ENCODE data around the gene CDCA4. TPM values are rescaled to one million over a fixed set of nuclear protein-coding genes. Genes with fewer than 3 reads are reported as not detected.

CDCA4 gene
- total RNA-seq, 2 experiments from 2014 or later, result 59.4 to 63.5 TPM

GRCh38 chr14:104993808-104994591 is 26.9 kb downstream of the CDCA4 start:
- no peak for TF ChIP-seq CTCF (IDR thresholded peaks at IDR 0.05)
- ChIA-PET CTCF (interaction anchor here (0.9 to 1.2 kb wide), 3 partner anchors 8 to 64 kb away, joined by 3 read pairs; partner anchors contain the start of gene CLBA1), POLR2A (interaction anchor here (0.8 to 1.2 kb wide), 4 partner anchors 13 to 26 kb away, joined by 3 to 5 read pairs (median 4); partner anchors contain the start of gene CDCA4)
- Mint-ChIP-seq H3K36me3 (ENCODE audit: low read depth) (no peaks in the 10 kb centered on the region), H3K27ac (no peak overlapping the region), H3K27me3 (no peaks in the 10 kb centered on the region), H3K4me3 (no peak overlapping the region), H3K4me1 (ENCODE audit: low read depth) (no peaks in the 10 kb centered on the region), H3K9me3 (no peaks in the 10 kb centered on the region)
- intact Hi-C loops (cut with micrococcal nuclease), result no loop called here
- ATAC-seq (no peak), DNase-seq (no peak)

DNA sequence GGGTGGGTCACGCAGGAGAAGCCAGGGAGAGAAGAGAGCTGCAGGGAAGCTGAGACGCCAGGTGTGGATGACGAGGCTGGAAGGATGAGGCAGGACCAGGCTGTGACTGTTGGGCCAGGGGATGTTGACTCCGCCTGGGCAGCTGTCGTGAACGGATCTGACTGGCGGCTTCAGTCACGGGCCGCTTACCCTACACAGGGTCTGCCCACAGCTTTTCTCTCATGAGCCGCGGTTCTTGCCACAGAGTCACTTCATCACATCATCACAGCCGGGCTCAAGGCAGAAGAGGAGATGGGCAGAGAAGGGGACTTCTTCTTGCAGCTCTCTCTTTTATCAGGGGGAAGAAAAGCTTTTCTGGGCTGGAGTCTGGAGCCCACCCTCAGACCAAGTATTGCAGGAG is 27.6 kb downstream of the CDCA4 start:
- ChIA-PET POLR2A (interaction anchor here (0.8 to 1.2 kb wide), 3 partner anchors 9 to 25 kb away, joined by 3 to 4 read pairs (median 4); no protein-coding TSS in a partner anchor), CTCF (interaction anchor here (0.9 to 1.2 kb wide), 3 partner anchors 8 to 65 kb away, joined by 3 read pairs; partner anchors contain the start of gene CLBA1)
- Mint-ChIP-seq H3K36me3 (ENCODE audit: low read depth) (no peaks in the 10 kb centered on the region), H3K27ac (no peak overlapping the region), H3K27me3 (no peaks in the 10 kb centered on the region), H3K4me3 (no peak overlapping the region), H3K4me1 (ENCODE audit: low read depth) (no peaks in the 10 kb centered on the region), H3K9me3 (no peaks in the 10 kb centered on the region)
- DNase-seq, result no peak
- TF ChIP-seq CTCF (IDR thresholded peaks at IDR 0.05), result no peak
- no peak for ATAC-seq
- intact Hi-C loops (cut with micrococcal nuclease), result no loop called here

DNA sequence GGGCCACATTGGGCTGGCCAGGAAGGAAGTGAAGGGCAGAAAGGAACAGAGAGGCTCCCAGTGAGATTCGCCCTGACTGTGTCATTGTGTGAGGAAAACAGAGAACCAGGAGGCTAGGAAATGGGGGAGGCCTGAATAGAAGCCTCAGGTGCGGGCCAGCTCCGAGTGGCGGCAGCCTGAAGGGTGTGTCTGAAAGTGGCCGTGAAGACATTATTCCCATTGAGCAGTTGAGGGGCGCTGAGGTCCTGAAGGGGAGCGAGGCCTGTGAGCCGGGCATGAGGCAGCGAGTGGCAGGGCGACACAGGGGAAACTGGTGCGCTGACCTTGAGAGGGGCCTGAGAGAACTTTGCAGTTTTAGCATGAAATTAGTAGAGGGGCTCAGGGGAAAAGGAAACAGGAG is 28.4 kb downstream of the CDCA4 start:
- H3K27ac Mint-ChIP-seq, result no peak overlapping the region

GRCh38 chr14:104991896-104992230 is 29.0 kb downstream of the CDCA4 start:
- ChIA-PET CTCF (no interaction called here), POLR2A (no interaction called here)
- no peak overlapping the region for H3K4me3 Mint-ChIP-seq
- ATAC-seq (no peak), DNase-seq (no peak)
- no peak overlapping the region for H3K27ac Mint-ChIP-seq
- no peaks in the 10 kb centered on the region for H3K9me3 Mint-ChIP-seq
- no peaks in the 10 kb centered on the region for H3K27me3 Mint-ChIP-seq
- no peaks in the 10 kb centered on the region for H3K4me1 Mint-ChIP-seq (ENCODE audit: low read depth)
- intact Hi-C loops (cut with micrococcal nuclease), result no loop called here
- H3K36me3 Mint-ChIP-seq (ENCODE audit: low read depth), result no peaks in the 10 kb centered on the region
- TF ChIP-seq CTCF (IDR thresholded peaks at IDR 0.05), result no peak

More for the DNA sequence above, 28.4 kb downstream of the CDCA4 start:
- no peaks in the 10 kb centered on the region for H3K9me3 Mint-ChIP-seq
- H3K27me3 Mint-ChIP-seq, result no peaks in the 10 kb centered on the region
- ATAC-seq, result no peak
- POLR2A ChIA-PET, result interaction anchor here (1.2 kb wide), 1 partner anchor 8 kb away, joined by 3 read pairs; no protein-coding TSS in a partner anchor
- intact Hi-C loops (cut with micrococcal nuclease), result no loop called here
- no peak overlapping the region for H3K4me3 Mint-ChIP-seq
- no peaks in the 10 kb centered on the region for H3K4me1 Mint-ChIP-seq (ENCODE audit: low read depth)
- CTCF ChIA-PET, result no interaction called here
- no peak for DNase-seq
- no peaks in the 10 kb centered on the region for H3K36me3 Mint-ChIP-seq (ENCODE audit: low read depth)
- TF ChIP-seq CTCF (IDR thresholded peaks at IDR 0.05), result no peak

DNA sequence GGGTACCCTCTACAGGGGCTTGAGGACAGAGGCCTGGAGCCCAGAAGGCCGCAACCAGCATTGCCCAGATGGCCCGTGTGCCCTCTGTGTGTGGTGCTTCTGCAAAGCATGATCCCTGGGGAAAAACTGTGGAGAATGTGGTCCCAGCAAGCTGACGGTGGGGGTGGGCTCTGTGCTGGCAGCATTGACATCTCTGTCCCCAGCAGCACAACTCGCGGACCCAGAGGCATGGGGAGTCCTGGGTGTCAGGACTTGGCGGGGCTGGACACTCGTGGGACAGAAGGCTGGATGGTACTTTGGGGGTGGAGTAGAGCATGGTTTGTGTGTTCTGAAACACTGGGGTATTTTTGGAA is 31.0 kb downstream of the CDCA4 start:
- no peaks in the 10 kb centered on the region for H3K9me3 Mint-ChIP-seq
- no peaks in the 10 kb centered on the region for H3K36me3 Mint-ChIP-seq (ENCODE audit: low read depth)
- no peak overlapping the region for H3K27ac Mint-ChIP-seq
- H3K4me3 Mint-ChIP-seq, result no peak overlapping the region
- no peaks in the 10 kb centered on the region for H3K27me3 Mint-ChIP-seq
- no peak for ATAC-seq
- DNase-seq, result no peak
- intact Hi-C loops (cut with micrococcal nuclease), result no loop called here
- peaks cover 1% of the 10 kb centered on the region for H3K4me1 Mint-ChIP-seq (ENCODE audit: low read depth)
- ChIA-PET POLR2A (no interaction called here), CTCF (interaction anchor here (1.1 to 1.3 kb wide), 3 partner anchors 10 to 56 kb away, joined by 3 to 4 read pairs (median 3); no protein-coding TSS in a partner anchor)
- TF ChIP-seq CTCF (IDR thresholded peaks at IDR 0.05), result no peak
